ENCODE measurements around the gene HAND1. TPM values are rescaled to one million over a fixed set of nuclear protein-coding genes. Genes with fewer than 3 reads are reported as not detected.

Gene HAND1
- total and polyA plus RNA-seq, 9 of the 15 experiments (the other 6 are each of a cell fraction or from before 2014, with no cell fraction given), result not detected

- no peak for TF ChIP-seq TSHZ1 (CRISPR knock-in tag; IDR thresholded peaks at IDR 0.05)
- TF ChIP-seq CHD1 (IDR thresholded peaks at IDR 0.05; ENCODE audit: low read length), result no peak
- TF ChIP-seq ZNF785 (CRISPR knock-in tag; IDR thresholded peaks at IDR 0.05), result no peak
- no peak for TF ChIP-seq HES1 (IDR thresholded peaks at IDR 0.05; ENCODE audit: low read depth)
- TF ChIP-seq ZNF695 (CRISPR knock-in tag; IDR thresholded peaks at IDR 0.05), result no peak
- no peak for TF ChIP-seq CREB3L1 (IDR thresholded peaks at IDR 0.05; ENCODE audit: borderline replicate concordance, low read depth)
- TF ChIP-seq NONO (IDR thresholded peaks at IDR 0.05; ENCODE audit: low read depth in 2 of 2, low read length in 1 of 2), result peak; percentile 55 to 83
- no peak for TF ChIP-seq MYBL2 (IDR thresholded peaks at IDR 0.05; ENCODE audit: low read depth)
- no peak for TF ChIP-seq MYBL2 (CRISPR knock-in tag; IDR thresholded peaks at IDR 0.05; ENCODE audit: borderline replicate concordance)
- no peak for TF ChIP-seq HLTF (IDR thresholded peaks at IDR 0.05)
- TF ChIP-seq MEF2D (tag; conservative IDR thresholded peaks at IDR 0.05; ENCODE audit: low read depth), result no peak
- TF ChIP-seq PCBP2 (IDR thresholded peaks at IDR 0.05; ENCODE audit: low read depth, low read length, poor library complexity, severe bottlenecking), result no peak
- no peak for TF ChIP-seq ZNF354B (CRISPR knock-in tag; IDR thresholded peaks at IDR 0.05)
- no peak for TF ChIP-seq ZNF24 (IDR thresholded peaks at IDR 0.05)
- TF ChIP-seq DLX4 (CRISPR knock-in tag; IDR thresholded peaks at IDR 0.05), result no peak
- TF ChIP-seq TEAD1 (CRISPR knock-in tag; IDR thresholded peaks at IDR 0.05), result 0 out of 4 replicates have a peak, but pooled peaks of 1 of the 2 experiments have one; percentile 19
- TF ChIP-seq PPARD (CRISPR knock-in tag; IDR thresholded peaks at IDR 0.05), result no peak
- TF ChIP-seq ZNF77 (CRISPR knock-in tag; IDR thresholded peaks at IDR 0.05), result no peak
- TF ChIP-seq ZNF134 (CRISPR knock-in tag; conservative IDR thresholded peaks at IDR 0.05), result no peak
- TF ChIP-seq BHLHE40 (IDR thresholded peaks at IDR 0.05; ENCODE audit: low read length), result no peak
- no peak for TF ChIP-seq ZBTB43 (CRISPR knock-in tag; IDR thresholded peaks at IDR 0.05)
Observed at GRCh38 chr5:154445422-154446194, 32.4 kb downstream of the HAND1 start, which contains the start of gene SAP30L (continued).
